KMS-11 (cell line): Measurements from ENCODE around the gene IL31.

Source experiments
- H2AFZ ChIP-seq: fragments of 200-600 bp; sonication (generic); 2 replicates; pipeline ENCODE4 v1.6.1; 2016; ENCODE audit warnings: antibody characterized with exemption, mixed run types, low read depth
- H3K27ac ChIP-seq: fragments of 200-600 bp; sonication (generic); 2 replicates; pipeline ENCODE4 v1.6.1; 2016; ENCODE audit warnings: mild to moderate bottlenecking, mixed run types
- H3K27me3 ChIP-seq: fragments of 200-600 bp; sonication (generic); 2 replicates; pipeline ENCODE4 v1.6.1; 2017; ENCODE audit warnings: mild to moderate bottlenecking, low read depth, mixed run types, moderate library complexity; ENCODE audit not compliant: insufficient read depth
- H3K36me3 ChIP-seq: fragments of 200-600 bp; sonication (generic); 2 replicates; pipeline ENCODE4 v1.6.1; 2017; ENCODE audit warnings: mild to moderate bottlenecking, mixed run types; ENCODE audit not compliant: insufficient read depth
- H3K4me1 ChIP-seq: fragments of 200-600 bp; sonication (generic); 2 replicates; pipeline ENCODE4 v1.6.1; 2016; ENCODE audit warnings: mild to moderate bottlenecking, low read depth, mixed run types; ENCODE audit not compliant: poor library complexity, severe bottlenecking
- H3K4me2 ChIP-seq: fragments of 200-600 bp; sonication (generic); 2 replicates; pipeline ENCODE4 v1.7.0; 2016; ENCODE audit warnings: mild to moderate bottlenecking, mixed run types
- H3K4me3 ChIP-seq: fragments of 200-600 bp; sonication (generic); IDR thresholded peaks from 2 replicates; pipeline ENCODE4 v1.6.1; 2017; ENCODE audit warnings: low read depth, low read length, mixed read lengths; ENCODE audit not compliant: insufficient read depth
- H3K79me2 ChIP-seq: fragments of 200-600 bp; sonication (generic); 2 replicates; pipeline ENCODE4 v1.6.1; 2016; ENCODE audit warnings: low read depth, mixed run types; ENCODE audit not compliant: insufficient read depth
- H3K9ac ChIP-seq: fragments of 200-600 bp; sonication (generic); 2 replicates; pipeline ENCODE4 v1.6.1; 2016; ENCODE audit warnings: mild to moderate bottlenecking, mixed run types
- H4K20me1 ChIP-seq: fragments of 200-600 bp; sonication (generic); 2 replicates; pipeline ENCODE4 v1.6.1; 2016; ENCODE audit warnings: mild to moderate bottlenecking, mixed run types; ENCODE audit not compliant: insufficient read depth
- TF ChIP-seq, protein P1 (sequence below): fragments of 200-600 bp; sonication (generic); conservative IDR thresholded peaks from 2 replicates; pipeline ENCODE4 v1.6.1; 2017; ENCODE audit warnings: low read depth, mild to moderate bottlenecking, antibody characterized with exemption, low read length, moderate library complexity, mixed read lengths

IL31 gene

DNA sequence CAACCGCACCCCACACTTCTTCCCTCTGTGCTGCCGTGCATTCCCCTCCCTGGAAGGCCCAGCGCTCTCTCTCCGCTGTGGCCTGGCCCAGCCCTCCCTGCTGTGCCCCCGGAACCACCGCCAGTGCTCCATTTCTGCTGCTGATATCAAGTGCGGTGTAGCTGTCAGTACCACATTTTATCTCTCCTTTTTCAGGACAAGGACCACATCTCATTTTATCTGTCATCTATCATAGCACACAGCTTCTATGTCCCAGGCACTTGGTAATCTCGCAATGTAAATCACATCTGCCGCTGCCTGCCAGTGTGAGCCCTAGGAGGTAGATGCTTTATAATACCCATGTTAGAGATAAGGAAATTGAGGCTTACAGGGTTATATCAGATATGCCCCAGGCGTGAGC is 18.3 kb downstream of the IL31 start:
- Histone ChIP-seq H3K27ac (no peak overlapping the region), H3K4me3 (no peak overlapping the region)

GRCh38 chr12:122152754-122153153 is 21.3 kb downstream of the IL31 start:
- Histone ChIP-seq H3K4me3 (no peak overlapping the region), H3K4me2 (no peak overlapping the region), H3K4me1 (no peaks in the 10 kb centered on the region), H4K20me1 (no peaks in the 10 kb centered on the region), H2AFZ (no peak overlapping the region), H3K27ac (no peak overlapping the region), H3K9ac (no peak overlapping the region), H3K36me3 (no peaks in the 10 kb centered on the region), H3K79me2 (no peaks in the 10 kb centered on the region), H3K27me3 (no peaks in the 10 kb centered on the region)
- TF ChIP-seq, protein P1, sequence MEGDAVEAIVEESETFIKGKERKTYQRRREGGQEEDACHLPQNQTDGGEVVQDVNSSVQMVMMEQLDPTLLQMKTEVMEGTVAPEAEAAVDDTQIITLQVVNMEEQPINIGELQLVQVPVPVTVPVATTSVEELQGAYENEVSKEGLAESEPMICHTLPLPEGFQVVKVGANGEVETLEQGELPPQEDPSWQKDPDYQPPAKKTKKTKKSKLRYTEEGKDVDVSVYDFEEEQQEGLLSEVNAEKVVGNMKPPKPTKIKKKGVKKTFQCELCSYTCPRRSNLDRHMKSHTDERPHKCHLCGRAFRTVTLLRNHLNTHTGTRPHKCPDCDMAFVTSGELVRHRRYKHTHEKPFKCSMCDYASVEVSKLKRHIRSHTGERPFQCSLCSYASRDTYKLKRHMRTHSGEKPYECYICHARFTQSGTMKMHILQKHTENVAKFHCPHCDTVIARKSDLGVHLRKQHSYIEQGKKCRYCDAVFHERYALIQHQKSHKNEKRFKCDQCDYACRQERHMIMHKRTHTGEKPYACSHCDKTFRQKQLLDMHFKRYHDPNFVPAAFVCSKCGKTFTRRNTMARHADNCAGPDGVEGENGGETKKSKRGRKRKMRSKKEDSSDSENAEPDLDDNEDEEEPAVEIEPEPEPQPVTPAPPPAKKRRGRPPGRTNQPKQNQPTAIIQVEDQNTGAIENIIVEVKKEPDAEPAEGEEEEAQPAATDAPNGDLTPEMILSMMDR = no peak

More for the DNA sequence above, 18.3 kb downstream of the IL31 start:
- Histone ChIP-seq H3K36me3 (no peaks in the 10 kb centered on the region), H3K27me3 (no peaks in the 10 kb centered on the region), H3K9ac (no peak overlapping the region), H3K79me2 (no peaks in the 10 kb centered on the region), H3K4me1 (no peaks in the 10 kb centered on the region), H4K20me1 (no peaks in the 10 kb centered on the region), H3K4me2 (no peak overlapping the region), H2AFZ (no peak overlapping the region)
- TF ChIP-seq, protein P1 = no peak

DNA sequence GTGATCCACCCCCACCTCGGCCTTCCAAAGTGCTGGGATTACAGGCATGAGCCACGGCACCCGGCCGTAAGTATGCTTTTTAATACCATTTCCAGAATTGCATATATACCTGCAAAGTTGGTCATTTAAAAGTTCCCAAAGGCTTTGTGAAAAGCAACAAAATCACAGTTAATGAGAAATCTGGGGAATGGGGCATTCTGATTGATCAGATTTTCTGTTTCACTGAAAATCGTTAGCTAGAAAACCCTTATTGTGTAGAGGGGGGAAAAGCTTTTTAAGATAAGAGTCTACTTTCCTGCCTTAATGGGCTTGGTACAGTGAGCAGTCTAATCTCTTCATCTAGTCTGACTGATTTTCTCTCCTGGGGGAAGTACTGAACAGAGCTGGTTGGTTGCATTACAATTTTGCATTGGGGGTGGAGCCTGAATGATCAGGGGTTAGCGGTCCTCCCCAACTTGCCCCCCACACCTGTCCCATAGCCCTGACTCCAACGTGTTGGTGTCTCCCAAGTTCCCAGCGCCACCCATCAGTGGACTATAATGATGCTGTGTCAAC is 23.8 kb downstream of the IL31 start:
- TF ChIP-seq, protein P1 = no peak
- Histone ChIP-seq H3K4me1 (no peaks in the 10 kb centered on the region), H3K9ac (no peak overlapping the region), H3K27me3 (no peaks in the 10 kb centered on the region), H2AFZ (no peak overlapping the region), H3K36me3 (no peaks in the 10 kb centered on the region), H3K27ac (no peak overlapping the region), H3K4me3 (no peak overlapping the region), H3K4me2 (no peak overlapping the region), H3K79me2 (no peaks in the 10 kb centered on the region), H4K20me1 (no peaks in the 10 kb centered on the region)

DNA sequence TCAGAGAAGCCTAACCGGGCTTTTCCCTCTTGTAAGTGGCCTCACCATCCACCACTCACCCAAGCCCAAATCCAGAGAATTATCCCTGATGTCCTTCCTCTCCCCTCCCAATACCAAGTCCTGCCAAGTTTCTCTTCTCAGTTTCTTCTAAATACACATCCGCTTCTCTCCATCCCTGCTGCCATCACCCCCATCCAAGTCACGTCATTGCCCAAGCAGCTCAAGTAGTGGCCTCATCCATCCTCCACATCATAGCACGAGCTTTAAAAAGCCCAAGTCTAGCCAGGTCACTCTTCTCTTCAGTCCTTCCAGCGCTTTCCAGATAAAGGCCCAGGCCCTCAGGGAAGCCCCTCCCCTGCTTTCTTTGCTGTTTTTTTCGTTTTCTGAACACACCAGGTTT is 25.4 kb downstream of the IL31 start:
- no peak overlapping the region for H3K9ac ChIP-seq
- no peaks in the 10 kb centered on the region for H3K36me3 ChIP-seq
- no peaks in the 10 kb centered on the region for H4K20me1 ChIP-seq
- no peak overlapping the region for H3K4me2 ChIP-seq
- no peak overlapping the region for H3K27ac ChIP-seq
- no peaks in the 10 kb centered on the region for H3K79me2 ChIP-seq
- TF ChIP-seq, protein P1 = no peak
- no peak overlapping the region for H3K4me3 ChIP-seq
- H3K4me1 ChIP-seq = no peaks in the 10 kb centered on the region
- no peaks in the 10 kb centered on the region for H3K27me3 ChIP-seq
- no peak overlapping the region for H2AFZ ChIP-seq
